OCI-LY3 (cell line): ENCODE data around the gene SCRN2.

Source experiments
- H2AFZ ChIP-seq: fragments of 200-600, 300-600 bp; shearing (Covaris generic); 2 replicates; pipeline ENCODE4 v1.6.0; 2014; ENCODE audit warnings: antibody characterized with exemption, low read depth, low read length
- H3K27ac ChIP-seq: fragments of 200-600, 300-600 bp; sonication (generic); 2 replicates; pipeline ENCODE4 v1.5.1; 2014; ENCODE audit warnings: mild to moderate bottlenecking, low read length, moderate library complexity, mixed read lengths
- H3K27me3 ChIP-seq: fragments of 200-600, 300-600 bp; sonication (generic); 2 replicates; pipeline ENCODE4 v1.6.1; 2014; ENCODE audit warnings: low read depth, low read length, mixed read lengths
- H3K36me3 ChIP-seq: fragments of 200-600, 300-600 bp; sonication (generic); replicated peaks from 2 replicates; pipeline ENCODE3; 2014; ENCODE audit warnings: low read depth, low read length, mixed read lengths
- H3K4me1 ChIP-seq: fragments of 300-600, 200-600 bp; sonication (generic); 2 replicates; pipeline ENCODE4 v1.6.1; 2014; ENCODE audit warnings: low read length, mixed read lengths
- H3K4me2 ChIP-seq: fragments of 200-600, 300-600 bp; sonication (generic); 2 replicates; pipeline ENCODE4 v1.6.1; 2014; ENCODE audit warnings: low read length, mixed read lengths
- H3K4me3 ChIP-seq: fragments of 300-600, 200-600 bp; sonication (generic); 2 replicates; pipeline ENCODE4 v1.5.1; 2014; ENCODE audit warnings: antibody characterized with exemption, mild to moderate bottlenecking, low read length, moderate library complexity
- H3K79me2 ChIP-seq: fragments of 300-600, 200-600 bp; shearing (Covaris generic); 2 replicates; pipeline ENCODE4 v1.6.1; 2014; ENCODE audit warnings: mild to moderate bottlenecking, low read length, mixed read lengths
- H3K9ac ChIP-seq: fragments of 300-600, 200-600 bp; shearing (Covaris generic); 2 replicates; pipeline ENCODE4 v1.6.0; 2014; ENCODE audit warnings: mild to moderate bottlenecking, low read length, moderate library complexity
- H3K9me3 ChIP-seq: fragments of 200-600, 300-600 bp; shearing (Covaris generic); 2 replicates; pipeline ENCODE4 v1.6.1; 2014; ENCODE audit warnings: low read length, mixed read lengths; ENCODE audit not compliant: insufficient read depth
- H4K20me1 ChIP-seq: fragments of 200-600, 300-600 bp; sonication (generic); 2 replicates; pipeline ENCODE4 v1.6.1; 2016; ENCODE audit warnings: low read length, mixed read lengths; ENCODE audit not compliant: insufficient read depth
- CTCF ChIP-seq: fragments of 200-600, 300-600 bp; sonication (generic); IDR thresholded peaks from 2 replicates; pipeline ENCODE4 v1.5.1; 2014; ENCODE audit warnings: antibody characterized with exemption, low read length, low read depth
- EZH2phosphoT487 ChIP-seq: fragments of 200-600 bp; shearing (Covaris generic); IDR thresholded peaks from 2 replicates; pipeline ENCODE4 v1.6.1; 2018; ENCODE audit warnings: antibody characterized with exemption, mixed run types, low read depth

The SCRN2 gene

GRCh38 chr17:47850373-47850691 lies 9.3 kb upstream of the SCRN2 start:
- Histone ChIP-seq H4K20me1 (no peaks in the 10 kb centered on the region), H3K27ac (no peak overlapping the region), H3K79me2 (peaks cover 10% of the 10 kb centered on the region; the same call in 1 of the 2 replicates), H3K9ac (peak overlapping the region; percentile 63), H3K27me3 (peaks cover 39% of the 10 kb centered on the region), H3K4me2 (peak overlapping the region; percentile 94), H3K9me3 (no peaks in the 10 kb centered on the region), H3K36me3 (no peaks in the 10 kb centered on the region), H2AFZ (no peak overlapping the region), H3K4me1 (peaks cover 22% of the 10 kb centered on the region), H3K4me3 (peak overlapping the region; percentile 73)
- TF ChIP-seq CTCF (no peak), EZH2phosphoT487 (no peak)

GRCh38 chr17:47848198-47848513 lies 7.1 kb upstream of the SCRN2 start:
- H3K27me3 ChIP-seq, result peaks cover 18% of the 10 kb centered on the region
- H3K4me2 ChIP-seq, result no peak overlapping the region
- no peak overlapping the region for H3K27ac ChIP-seq
- H3K9ac ChIP-seq, result no peak overlapping the region
- no peak overlapping the region for H3K4me3 ChIP-seq
- no peaks in the 10 kb centered on the region for H4K20me1 ChIP-seq
- TF ChIP-seq CTCF (no peak), EZH2phosphoT487 (no peak)
- peaks cover 10% of the 10 kb centered on the region; the same call in 1 of the 2 replicates for H3K79me2 ChIP-seq
- peaks cover 44% of the 10 kb centered on the region for H3K4me1 ChIP-seq
- H3K9me3 ChIP-seq, result no peaks in the 10 kb centered on the region
- H3K36me3 ChIP-seq, result no peaks in the 10 kb centered on the region
- H2AFZ ChIP-seq, result no peak overlapping the region

DNA sequence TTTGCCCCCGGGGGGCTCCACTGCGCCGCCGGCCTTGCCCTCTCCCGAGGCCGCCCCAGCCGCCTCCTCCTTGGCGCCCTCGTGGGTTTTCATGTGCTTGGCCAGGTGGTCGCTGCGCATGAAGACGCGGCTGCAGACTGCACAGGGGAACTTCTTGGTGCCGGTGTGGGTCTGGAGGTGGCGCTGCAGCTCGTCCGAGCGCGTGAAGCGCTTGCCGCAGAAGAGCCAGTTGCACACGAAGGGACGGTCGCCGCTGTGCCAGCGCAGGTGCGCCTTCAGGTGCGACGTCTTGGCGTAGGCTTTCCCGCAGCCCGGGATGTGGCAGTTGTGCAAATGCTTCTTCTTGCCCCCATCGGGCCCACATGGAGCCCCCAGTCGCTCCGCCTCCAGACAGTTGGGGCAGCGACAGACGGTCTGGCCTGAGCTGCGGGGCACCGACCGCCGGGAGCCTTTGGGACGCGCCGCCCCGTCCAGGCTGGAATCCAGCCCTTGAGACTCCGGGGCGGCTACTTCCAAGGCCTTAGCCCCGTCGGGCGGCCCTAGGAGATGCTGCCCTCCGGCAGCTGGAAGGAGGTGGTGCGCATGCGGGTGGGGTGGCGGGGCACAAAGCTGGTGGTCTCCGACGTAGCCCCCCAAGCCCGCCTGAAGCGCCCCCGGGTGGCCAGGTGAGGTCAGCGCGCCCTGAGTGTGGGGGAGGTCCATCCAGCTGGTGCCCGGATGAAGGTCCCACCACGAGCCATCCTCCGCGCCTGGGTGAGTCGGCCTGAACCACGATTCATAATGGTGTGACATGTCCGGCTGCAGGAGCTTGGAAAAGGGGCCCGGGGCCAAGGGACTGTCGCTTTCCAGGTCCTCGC lies 6.5 kb upstream of the SCRN2 start:
- Histone ChIP-seq H2AFZ (no peak overlapping the region), H4K20me1 (no peaks in the 10 kb centered on the region), H3K4me1 (peaks cover 48% of the 10 kb centered on the region), H3K27ac (no peak overlapping the region), H3K79me2 (peaks cover 10% of the 10 kb centered on the region; the same call in 1 of the 2 replicates), H3K36me3 (no peaks in the 10 kb centered on the region), H3K27me3 (peaks cover 12% of the 10 kb centered on the region), H3K9ac (no peak overlapping the region), H3K9me3 (no peaks in the 10 kb centered on the region), H3K4me2 (no peak overlapping the region), H3K4me3 (no peak overlapping the region)
- TF ChIP-seq EZH2phosphoT487, result no peak
- 0 out of 2 replicates have a peak, but pooled peaks have one; percentile 28 for TF ChIP-seq CTCF

DNA sequence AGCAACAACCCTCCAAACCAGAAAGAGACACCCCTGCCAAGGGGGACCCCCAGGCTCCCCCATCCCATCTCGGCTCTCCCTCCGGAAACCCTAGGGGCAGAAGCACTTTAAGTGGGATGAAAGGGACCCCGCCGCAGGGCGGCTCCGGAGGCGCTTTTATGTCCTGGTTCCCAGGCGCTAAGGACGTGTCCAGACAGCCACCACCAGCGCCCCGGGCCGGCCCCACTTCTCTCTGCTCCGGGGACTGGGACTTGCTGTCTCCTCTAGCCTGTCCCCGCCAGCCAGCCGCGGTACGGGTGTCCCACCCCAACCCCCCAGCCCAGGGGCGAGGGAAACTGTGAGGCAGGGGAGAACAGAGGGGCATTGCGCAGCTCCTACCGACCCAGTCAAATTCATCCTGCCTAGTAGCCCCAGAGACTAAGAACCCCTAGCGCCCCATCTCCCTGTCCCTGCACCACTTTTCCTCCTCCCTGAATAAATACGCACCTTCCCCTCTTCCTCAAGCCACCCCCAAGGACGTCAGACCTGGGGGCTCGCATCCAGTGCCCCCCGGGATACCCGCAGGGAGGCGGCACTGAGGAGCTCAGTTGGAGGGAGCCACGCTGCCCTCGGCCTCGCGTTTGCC lies 5.8 kb upstream of the SCRN2 start:
- Histone ChIP-seq H4K20me1 (no peaks in the 10 kb centered on the region), H3K79me2 (peaks cover 10% of the 10 kb centered on the region; the same call in 1 of the 2 replicates), H3K4me1 (peaks cover 48% of the 10 kb centered on the region), H3K9ac (no peak overlapping the region), H3K9me3 (no peaks in the 10 kb centered on the region), H3K27me3 (peaks cover 4% of the 10 kb centered on the region), H3K27ac (no peak overlapping the region), H3K4me2 (no peak overlapping the region), H2AFZ (no peak overlapping the region), H3K4me3 (no peak overlapping the region), H3K36me3 (no peaks in the 10 kb centered on the region)
- TF ChIP-seq EZH2phosphoT487, result no peak
- no peak for TF ChIP-seq CTCF
